Muscle layer of duodenum (tissue), 2 donors: ENCODE results near the gene S1PR3.

Source experiments
- H3K27ac ChIP-seq: one replicate; pipeline ENCODE4 v1.7.0; 2013; ENCODE audit warnings: mild to moderate bottlenecking, low read length
- H3K27me3 ChIP-seq: one replicate; pipeline ENCODE4 v1.7.0; 2013; ENCODE audit warnings: low read depth, mild to moderate bottlenecking, control low read depth, low read length
- H3K36me3 ChIP-seq, 2 donors: one replicate each; pipeline ENCODE4 v1.7.0; 2013; ENCODE audit warnings: low read length in 2 of 2, control low read depth in 1 of 2, mild to moderate bottlenecking in 1 of 2; ENCODE audit not compliant: insufficient read depth in 2 of 2, control insufficient read depth in 1 of 2
- H3K4me1 ChIP-seq, 2 donors: one replicate each; pipeline ENCODE4 v1.7.0; 2013; ENCODE audit warnings: low read length in 2 of 2, mild to moderate bottlenecking in 2 of 2, control low read depth in 1 of 2, moderate library complexity in 1 of 2; ENCODE audit not compliant: insufficient read depth in 2 of 2, control insufficient read depth in 1 of 2
- H3K4me3 ChIP-seq, 2 donors: one replicate each; pipeline ENCODE4 v1.7.0; 2013; ENCODE audit warnings: low read length in 2 of 2, low read depth in 1 of 2, mild to moderate bottlenecking in 1 of 2
- H3K9me3 ChIP-seq, 2 donors: one replicate each; pipeline ENCODE4 v1.7.0; 2013; ENCODE audit warnings: low read length in 2 of 2, control low read depth in 1 of 2, mild to moderate bottlenecking in 1 of 2; ENCODE audit not compliant: control insufficient read depth in 1 of 2
- donor health status: healthy.

S1PR3 gene

DNA sequence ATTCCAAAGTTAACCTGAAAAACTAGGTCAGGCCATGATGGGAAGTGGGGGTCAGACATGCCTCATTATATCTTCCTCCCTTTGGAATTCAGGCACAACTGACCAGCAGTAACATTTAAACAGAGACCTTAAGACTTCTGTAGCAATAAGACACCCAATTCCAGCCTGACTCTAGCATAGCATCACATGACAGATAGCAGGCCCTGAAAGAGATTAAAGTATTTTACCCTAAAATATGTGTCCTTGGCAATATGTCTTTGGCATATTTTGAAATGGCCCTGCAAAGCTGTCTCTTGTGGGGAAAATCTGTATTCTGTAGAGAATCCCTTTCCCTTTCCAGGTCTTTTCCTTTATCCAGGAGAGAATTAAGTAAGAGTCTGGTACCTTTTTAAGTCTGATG, 34.3 kb downstream of the S1PR3 start:
- no peaks in the 10 kb centered on the region for H3K27me3 ChIP-seq
- H3K4me3 ChIP-seq: no peak overlapping the region
- no peak overlapping the region for H3K27ac ChIP-seq
- peaks cover 0 to 4% of the 10 kb centered on the region in 2 donors for H3K9me3 ChIP-seq
- peaks cover 7 to 15% of the 10 kb centered on the region in 2 donors for H3K4me1 ChIP-seq
- no peaks in the 10 kb centered on the region for H3K36me3 ChIP-seq

DNA sequence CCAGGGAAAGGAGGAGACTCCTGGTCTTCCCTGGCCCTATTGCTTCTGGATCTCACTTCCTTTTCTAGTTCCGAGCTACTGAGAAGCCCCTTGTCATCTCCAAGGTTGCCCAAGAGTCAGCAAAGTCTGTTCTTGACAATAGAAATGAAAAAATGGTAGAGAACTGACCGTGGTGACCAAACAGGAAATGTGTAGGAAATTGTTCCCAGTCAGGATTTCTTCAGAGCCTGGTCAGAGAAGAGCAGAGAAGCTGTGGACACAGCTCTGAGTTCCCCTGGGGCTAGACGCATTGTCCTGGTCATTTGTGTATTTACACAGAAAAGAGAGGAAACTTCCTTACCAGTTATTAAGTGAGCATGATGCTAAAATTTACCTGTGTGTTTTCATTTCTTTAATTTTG, 35.6 kb downstream of the S1PR3 start:
- Histone ChIP-seq H3K36me3 (peaks cover 0 to 3% of the 10 kb centered on the region in 2 donors), H3K27ac (no peak overlapping the region), H3K9me3 (peaks cover 0 to 4% of the 10 kb centered on the region in 2 donors), H3K4me3 (no peak overlapping the region), H3K27me3 (no peaks in the 10 kb centered on the region), H3K4me1 (peaks cover 1 to 11% of the 10 kb centered on the region in 2 donors)

GRCh38 chr9:89029788-89030187, 38.5 kb downstream of the S1PR3 start:
- Histone ChIP-seq H3K27ac (no peak overlapping the region), H3K27me3 (no peaks in the 10 kb centered on the region), H3K36me3 (peaks cover 0 to 4% of the 10 kb centered on the region in 2 donors), H3K4me3 (no peak overlapping the region), H3K4me1 (no peaks in the 10 kb centered on the region), H3K9me3 (peaks cover 0 to 4% of the 10 kb centered on the region in 2 donors)

DNA sequence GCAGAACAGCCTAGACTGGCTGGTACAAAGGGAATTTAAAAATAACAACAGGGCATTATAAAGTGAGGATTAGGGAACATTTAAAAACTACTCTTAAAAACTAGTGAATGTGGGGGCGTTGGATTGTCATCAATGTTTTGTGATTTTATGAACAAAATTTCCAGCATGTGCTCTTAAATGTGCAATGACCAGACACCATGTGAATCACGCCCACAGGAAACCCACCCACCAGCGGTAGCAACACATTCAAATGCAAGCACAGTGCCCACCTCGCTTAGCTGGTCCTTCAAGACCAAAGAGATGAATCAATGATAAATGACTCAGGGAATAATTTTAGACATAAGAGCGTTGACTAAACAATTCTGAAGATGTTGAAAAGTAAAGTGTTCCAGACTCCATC, 40.9 kb downstream of the S1PR3 start:
- H3K4me3 ChIP-seq: no peak overlapping the region
- H3K27me3 ChIP-seq: no peaks in the 10 kb centered on the region
- no peak overlapping the region for H3K27ac ChIP-seq

GRCh38 chr9:89032661-89033060, 41.4 kb downstream of the S1PR3 start:
- no peaks in the 10 kb centered on the region for H3K4me1 ChIP-seq
- H3K4me3 ChIP-seq: no peak overlapping the region
- peaks cover 0 to 4% of the 10 kb centered on the region in 2 donors for H3K36me3 ChIP-seq
- no peak overlapping the region for H3K27ac ChIP-seq
- H3K9me3 ChIP-seq: peaks cover 0 to 4% of the 10 kb centered on the region in 2 donors
- no peaks in the 10 kb centered on the region for H3K27me3 ChIP-seq

More for the DNA sequence above, 40.9 kb downstream of the S1PR3 start:
- Histone ChIP-seq H3K36me3 (peaks cover 0 to 4% of the 10 kb centered on the region in 2 donors), H3K4me1 (no peaks in the 10 kb centered on the region), H3K9me3 (peaks cover 0 to 4% of the 10 kb centered on the region in 2 donors)

- Histone ChIP-seq H3K4me1 (no peaks in the 10 kb centered on the region), H3K4me3 (no peak overlapping the region), H3K9me3 (no peaks in the 10 kb centered on the region), H3K27ac (no peak overlapping the region), H3K27me3 (no peaks in the 10 kb centered on the region), H3K36me3 (peaks cover 0 to 4% of the 10 kb centered on the region in 2 donors)
Measured at GRCh38 chr9:89036383-89036782, 45.1 kb downstream of the S1PR3 start.

DNA sequence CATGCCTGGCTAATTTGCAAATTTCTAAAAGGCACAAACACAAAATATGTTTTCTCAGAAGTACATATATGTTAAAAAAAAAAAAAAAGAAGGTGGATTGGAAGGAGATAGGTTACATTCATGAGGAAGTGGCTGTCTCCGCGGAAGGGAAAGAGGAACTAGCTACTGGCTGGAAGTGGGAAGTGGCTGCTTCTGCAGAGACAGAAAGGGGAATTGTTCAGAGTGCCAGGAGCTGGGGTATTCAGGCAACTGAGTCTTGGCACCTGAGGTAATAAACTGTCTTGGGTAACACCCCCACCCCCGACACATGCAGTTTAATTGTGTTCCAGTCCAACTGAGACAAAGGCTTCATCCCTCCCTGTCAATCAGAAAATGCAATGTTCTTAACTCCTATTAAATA, 45.6 kb downstream of the S1PR3 start:
- H3K4me3 ChIP-seq: no peak overlapping the region
- H3K36me3 ChIP-seq: peaks cover 0 to under 1% of the 10 kb centered on the region in 2 donors
- no peaks in the 10 kb centered on the region for H3K9me3 ChIP-seq
- H3K4me1 ChIP-seq: no peaks in the 10 kb centered on the region
- no peak overlapping the region for H3K27ac ChIP-seq
- no peaks in the 10 kb centered on the region for H3K27me3 ChIP-seq

- no peaks in the 10 kb centered on the region for H3K27me3 ChIP-seq
- H3K4me1 ChIP-seq: no peaks in the 10 kb centered on the region
- no peaks in the 10 kb centered on the region for H3K9me3 ChIP-seq
- H3K27ac ChIP-seq: no peak overlapping the region
- no peaks in the 10 kb centered on the region for H3K36me3 ChIP-seq
- no peak overlapping the region for H3K4me3 ChIP-seq
Measured at GRCh38 chr9:89037346-89037745, 46.1 kb downstream of the S1PR3 start.

GRCh38 chr9:89037891-89038290, 46.6 kb downstream of the S1PR3 start:
- Histone ChIP-seq H3K27me3 (no peaks in the 10 kb centered on the region), H3K9me3 (no peaks in the 10 kb centered on the region), H3K27ac (no peak overlapping the region), H3K4me3 (no peak overlapping the region), H3K4me1 (no peaks in the 10 kb centered on the region), H3K36me3 (no peaks in the 10 kb centered on the region)

GRCh38 chr9:89038382-89039103, 47.3 kb downstream of the S1PR3 start:
- Histone ChIP-seq H3K27ac (no peak overlapping the region), H3K27me3 (no peaks in the 10 kb centered on the region), H3K4me3 (no peak overlapping the region), H3K9me3 (no peaks in the 10 kb centered on the region), H3K36me3 (no peaks in the 10 kb centered on the region), H3K4me1 (no peaks in the 10 kb centered on the region)

DNA sequence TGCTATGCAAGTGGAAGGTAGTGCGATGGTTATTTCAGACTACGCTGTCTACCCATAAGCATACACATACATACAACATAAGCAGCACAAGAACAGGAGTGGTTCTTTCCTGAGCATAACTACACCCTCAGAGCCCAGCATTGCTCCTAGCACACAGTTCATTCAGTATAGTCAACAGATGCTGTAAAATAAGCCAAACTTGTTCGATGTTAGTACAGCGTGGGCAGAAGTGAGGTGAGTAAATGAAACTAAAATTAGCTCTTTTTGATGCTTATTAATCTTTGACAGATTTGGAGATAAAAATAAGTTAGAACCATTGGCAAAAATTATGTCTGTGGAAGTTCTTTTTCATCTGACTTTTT, 47.8 kb downstream of the S1PR3 start:
- no peaks in the 10 kb centered on the region for H3K36me3 ChIP-seq
- no peak overlapping the region for H3K4me3 ChIP-seq
- H3K4me1 ChIP-seq: no peaks in the 10 kb centered on the region
- H3K27ac ChIP-seq: no peak overlapping the region
- H3K9me3 ChIP-seq: no peaks in the 10 kb centered on the region
- H3K27me3 ChIP-seq: no peaks in the 10 kb centered on the region

DNA sequence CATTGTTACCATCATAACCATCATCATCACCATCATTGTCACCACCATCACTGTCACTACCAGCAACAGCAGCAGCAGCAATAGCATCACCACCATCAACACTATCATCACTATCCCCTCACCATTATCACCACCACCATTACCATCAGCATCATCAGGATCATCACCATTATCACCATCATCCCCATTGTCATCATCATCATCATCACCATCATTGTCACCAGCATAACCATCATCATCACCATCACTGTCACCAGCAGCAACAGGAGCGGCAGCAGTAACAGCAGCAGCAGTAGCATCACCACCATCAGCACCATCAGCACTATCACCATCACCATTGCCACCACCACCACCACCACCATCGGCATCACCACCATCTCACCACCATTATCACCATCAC, 48.4 kb downstream of the S1PR3 start:
- Histone ChIP-seq H3K4me3 (no peak overlapping the region), H3K4me1 (no peaks in the 10 kb centered on the region), H3K36me3 (no peaks in the 10 kb centered on the region), H3K27me3 (no peaks in the 10 kb centered on the region), H3K9me3 (no peaks in the 10 kb centered on the region), H3K27ac (no peak overlapping the region)
